ENCODE measurements around the gene FCN3. TPM values are rescaled to one million over a fixed set of nuclear protein-coding genes. Genes with fewer than 3 reads are reported as not detected.

FCN3 gene
- total RNA-seq, 1 experiment from 2014 or later = not detected

DNA sequence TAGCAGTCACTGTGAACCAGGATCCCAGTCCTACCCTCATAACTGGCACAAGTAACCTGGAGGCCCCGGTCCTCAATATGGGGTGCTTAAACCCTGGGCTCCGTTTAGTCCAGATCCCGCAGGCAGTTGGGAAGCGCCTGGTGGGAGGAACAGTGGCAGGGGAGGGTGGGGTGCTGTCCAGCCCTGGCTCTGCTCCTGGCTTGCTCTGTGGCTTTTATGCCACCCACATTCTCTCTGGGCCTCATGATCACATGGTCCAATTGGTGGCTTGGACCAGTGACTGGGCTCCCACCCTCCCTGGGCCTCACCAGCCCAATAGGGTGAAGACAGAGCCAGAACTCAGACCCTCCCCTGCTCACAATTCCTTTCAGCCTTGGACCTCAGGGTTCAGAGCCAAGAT lies 5.6 kb upstream of the FCN3 start:
- no TSS peak for BruUV-seq (replicated peaks)
- intact Hi-C loops (cut with micrococcal nuclease) = no loop called here
- Mint-ChIP-seq H3K36me3 (ENCODE audit: insufficient read depth, unreplicated experiment) (no peaks in the 10 kb centered on the region), H3K9me3 (ENCODE audit: unreplicated experiment) (no peaks in the 10 kb centered on the region), H3K27me3 (ENCODE audit: insufficient read depth, unreplicated experiment) (no peaks in the 10 kb centered on the region), H3K4me3 (ENCODE audit: unreplicated experiment) (no peak overlapping the region), H3K27ac (ENCODE audit: low read depth, unreplicated experiment) (no peak overlapping the region), H3K4me1 (ENCODE audit: insufficient read depth, unreplicated experiment) (peaks cover 12% of the 10 kb centered on the region)
- ChIA-PET CTCF (interaction anchor here (0.6 to 2.0 kb wide), 5 partner anchors 7 to 278 kb away, joined by 3 to 11 read pairs (median 4); partner anchors contain the start of gene MAP3K6), POLR2A (interaction anchor here (0.7 to 1.2 kb wide), 3 partner anchors 12 to 80 kb away, joined by 3 read pairs; partner anchors contain the start of genes GPR3 and MAP3K6)
- DNase-seq (ENCODE audit: unreplicated experiment) = no peak
- no peak for TF ChIP-seq CTCF (IDR thresholded peaks at IDR 0.05; ENCODE audit: unreplicated experiment)

- intact Hi-C loops (cut with micrococcal nuclease) = no loop called here
- no peak for DNase-seq (ENCODE audit: unreplicated experiment)
- TF ChIP-seq CTCF (IDR thresholded peaks at IDR 0.05; ENCODE audit: unreplicated experiment) = no peak
- peaks cover 12% of the 10 kb centered on the region for H3K4me1 Mint-ChIP-seq (ENCODE audit: insufficient read depth, unreplicated experiment)
- CTCF ChIA-PET = interaction anchor here (0.6 to 2.0 kb wide), 6 partner anchors 8 to 277 kb away, joined by 3 to 11 read pairs (median 4); partner anchors contain the start of gene MAP3K6
- POLR2A ChIA-PET = interaction anchor here (0.7 to 1.9 kb wide), 4 partner anchors 13 to 80 kb away, joined by 3 to 6 read pairs (median 3); partner anchors contain the start of genes GPR3, MAP3K6 and SYTL1
- H3K4me3 Mint-ChIP-seq (ENCODE audit: unreplicated experiment) = no peak overlapping the region
- BruUV-seq (replicated peaks) = no TSS peak
- H3K9me3 Mint-ChIP-seq (ENCODE audit: unreplicated experiment) = no peaks in the 10 kb centered on the region
- H3K36me3 Mint-ChIP-seq (ENCODE audit: insufficient read depth, unreplicated experiment) = no peaks in the 10 kb centered on the region
- H3K27me3 Mint-ChIP-seq (ENCODE audit: insufficient read depth, unreplicated experiment) = no peaks in the 10 kb centered on the region
- no peak overlapping the region for H3K27ac Mint-ChIP-seq (ENCODE audit: low read depth, unreplicated experiment)
Observed at GRCh38 chr1:27379564-27380122, 5.0 kb upstream of the FCN3 start.

- H3K4me1 Mint-ChIP-seq (ENCODE audit: insufficient read depth, unreplicated experiment) = peaks cover 12% of the 10 kb centered on the region
- ChIA-PET CTCF (interaction anchor here (0.6 to 1.4 kb wide), 3 partner anchors 45 to 393 kb away, joined by 3 to 6 read pairs (median 5); no protein-coding TSS in a partner anchor), POLR2A (interaction anchor here (0.7 to 1.9 kb wide), 2 partner anchors 37 to 492 kb away, joined by 4 to 6 read pairs; partner anchors contain the start of gene SYTL1)
- no peak overlapping the region for H3K4me3 Mint-ChIP-seq (ENCODE audit: unreplicated experiment)
- intact Hi-C loops (cut with micrococcal nuclease) = no loop called here
- H3K27ac Mint-ChIP-seq (ENCODE audit: low read depth, unreplicated experiment) = no peak overlapping the region
- H3K27me3 Mint-ChIP-seq (ENCODE audit: insufficient read depth, unreplicated experiment) = no peaks in the 10 kb centered on the region
- no peak for TF ChIP-seq CTCF (IDR thresholded peaks at IDR 0.05; ENCODE audit: unreplicated experiment)
- H3K36me3 Mint-ChIP-seq (ENCODE audit: insufficient read depth, unreplicated experiment) = no peaks in the 10 kb centered on the region
- no TSS peak for BruUV-seq (replicated peaks)
- no peak for DNase-seq (ENCODE audit: unreplicated experiment)
- H3K9me3 Mint-ChIP-seq (ENCODE audit: unreplicated experiment) = no peaks in the 10 kb centered on the region
Observed at GRCh38 chr1:27377760-27378495, 3.3 kb upstream of the FCN3 start.
